Thyroid gland (tissue), 4 donors: ENCODE measurements around the gene MORF4L1. TPM values are rescaled to one million over a fixed set of nuclear protein-coding genes. Genes with fewer than 3 reads are reported as not detected.
"Not testable (repeated sequence)": the region's sequence is repeated elsewhere in the genome, so short reads cannot be mapped to it uniquely, and the experiment has no call there.

Source experiments
- DNase-seq, 2 donors: peaks; one replicate each; pipeline ENCODE4 v3.0.0-alpha.2; 2019
- H3K27ac ChIP-seq, 3 donors: fragments of 200-600 bp; sonication (generic); 1 replicate in 2 of 3; 2 replicates in 1 of 3; pipeline ENCODE4 v1.5.1; 2016 to 2019; ENCODE audit warnings: mild to moderate bottlenecking in 1 of 3, moderate library complexity in 1 of 3
- H3K27me3 ChIP-seq: fragments of 200-600 bp; sonication (generic); one replicate; pipeline ENCODE4 v1.5.1; 2019
- H3K36me3 ChIP-seq, 2 donors: fragments of 200-600 bp; sonication (generic); one replicate each; pipeline ENCODE4 v1.5.1; 2016 to 2019
- H3K4me1 ChIP-seq, 2 donors: fragments of 200-600 bp; sonication (generic); one replicate each; pipeline ENCODE4 v1.5.1; 2017 to 2019
- H3K4me3 ChIP-seq, 3 donors: fragments of 200-600 bp; sonication (generic); replicated peaks in 1 of 3; 1 replicate in 2 of 3; 2 replicates in 1 of 3; pipeline ENCODE4 v1.5.1; 2016; ENCODE audit warnings: mild to moderate bottlenecking in 1 of 3
- H3K9me3 ChIP-seq: fragments of 200-600 bp; sonication (generic); one replicate; pipeline ENCODE4 v1.5.1; 2017
- POLR2A ChIP-seq, 2 donors: fragments of 450-650 bp; IDR thresholded peaks; one replicate each; pipeline ENCODE4 v1.6.1; 2017; ENCODE audit warnings: antibody characterized with exemption in 2 of 2, mild to moderate bottlenecking in 2 of 2, moderate library complexity in 1 of 2
- WGBS, 2 donors: methylation state at CpG; one replicate each; pipeline ENCODE4 v1.1.5; 2017; 5-methylcytosine and 5-hydroxymethylcytosine counted together
- intact Hi-C: fragments of 100-400 bp; cut with DNase I; formaldehyde crosslinking; loops from one replicate; pipeline ENCODE4 v1.15.1; 2023
- total RNA-seq, 4 donors: library from RNA; depleted of rRNA; stranded (reverse); fragments of >200 nt; gene quantifications; one replicate each; pipeline ENCODE4 v1.2.3, GENCODE V29; 2016
- TF ChIP-seq, protein P1 (sequence below), 6 experiments: fragments of 200-600 bp in 3 of 6; fragments of 450-650 bp in 3 of 6; sonication (generic) in 3 of 6; IDR thresholded peaks; one replicate each; pipeline ENCODE4 v1.5.1; 2016 to 2019; ENCODE audit warnings: antibody characterized with exemption in 6 of 6, mild to moderate bottlenecking in 2 of 6, inconsistent platforms in 1 of 6, moderate library complexity in 1 of 6

MORF4L1 gene
- total RNA-seq, 4 donors from 2014 or later, result 264 to 326 (median 298) TPM

GRCh38 chr15:78923015-78923414 lies 50.3 kb downstream of the MORF4L1 start:
- Histone ChIP-seq H3K9me3 (no peaks in the 10 kb centered on the region), H3K4me1 (no peaks in the 10 kb centered on the region), H3K36me3 (peaks cover 11 to 18% of the 10 kb centered on the region in 2 donors), H3K27ac (no peak overlapping the region), H3K27me3 (no peaks in the 10 kb centered on the region), H3K4me3 (no peak overlapping the region)
- no peak for DNase-seq
- intact Hi-C loops, result no loop called here
- WGBS, 2 donors, result 83 to 86% methylated on average over 7 of the region's 7 CpGs
- TF ChIP-seq, protein P1, sequence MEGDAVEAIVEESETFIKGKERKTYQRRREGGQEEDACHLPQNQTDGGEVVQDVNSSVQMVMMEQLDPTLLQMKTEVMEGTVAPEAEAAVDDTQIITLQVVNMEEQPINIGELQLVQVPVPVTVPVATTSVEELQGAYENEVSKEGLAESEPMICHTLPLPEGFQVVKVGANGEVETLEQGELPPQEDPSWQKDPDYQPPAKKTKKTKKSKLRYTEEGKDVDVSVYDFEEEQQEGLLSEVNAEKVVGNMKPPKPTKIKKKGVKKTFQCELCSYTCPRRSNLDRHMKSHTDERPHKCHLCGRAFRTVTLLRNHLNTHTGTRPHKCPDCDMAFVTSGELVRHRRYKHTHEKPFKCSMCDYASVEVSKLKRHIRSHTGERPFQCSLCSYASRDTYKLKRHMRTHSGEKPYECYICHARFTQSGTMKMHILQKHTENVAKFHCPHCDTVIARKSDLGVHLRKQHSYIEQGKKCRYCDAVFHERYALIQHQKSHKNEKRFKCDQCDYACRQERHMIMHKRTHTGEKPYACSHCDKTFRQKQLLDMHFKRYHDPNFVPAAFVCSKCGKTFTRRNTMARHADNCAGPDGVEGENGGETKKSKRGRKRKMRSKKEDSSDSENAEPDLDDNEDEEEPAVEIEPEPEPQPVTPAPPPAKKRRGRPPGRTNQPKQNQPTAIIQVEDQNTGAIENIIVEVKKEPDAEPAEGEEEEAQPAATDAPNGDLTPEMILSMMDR (IDR thresholded peaks at IDR 0.05), result no peak
- TF ChIP-seq POLR2A (IDR thresholded peaks at IDR 0.05), result no peak

GRCh38 chr15:78923480-78924360 lies 51.0 kb downstream of the MORF4L1 start:
- DNase-seq, result no peak

DNA sequence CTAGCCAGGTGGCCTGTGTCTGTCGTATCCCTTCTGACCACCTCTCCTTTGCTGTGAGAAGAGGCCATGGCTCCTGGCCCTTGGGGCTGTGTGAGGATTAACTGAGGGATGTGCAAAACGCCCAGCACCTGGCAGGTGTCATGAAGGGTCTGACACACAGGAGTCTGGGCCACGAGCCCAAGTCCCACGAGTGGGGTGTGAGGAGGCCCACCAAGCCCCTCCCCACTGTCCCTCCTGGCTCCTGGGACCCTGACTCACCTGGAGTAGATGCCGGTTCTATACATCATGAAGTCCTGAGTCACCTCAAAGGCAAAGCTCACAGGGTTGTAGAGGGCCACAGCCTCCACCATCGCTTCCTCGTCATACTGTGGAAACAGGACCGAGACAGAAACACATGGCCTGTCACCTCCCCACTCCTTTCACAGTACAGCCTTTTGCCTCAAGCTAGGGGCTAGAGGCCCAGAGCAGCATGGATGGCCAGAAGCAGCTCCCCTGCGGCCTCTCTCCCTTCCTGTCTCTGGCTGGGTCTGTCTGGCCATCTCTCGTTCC lies 52.5 kb downstream of the MORF4L1 start:
- no peak overlapping the region for H3K27ac ChIP-seq
- TF ChIP-seq POLR2A (IDR thresholded peaks at IDR 0.05), result no peak

More at GRCh38 chr15:78923480-78924360, 51.0 kb downstream of the MORF4L1 start:
- intact Hi-C loops, result no loop called here
- Histone ChIP-seq H3K9me3 (no peaks in the 10 kb centered on the region), H3K27me3 (no peaks in the 10 kb centered on the region), H3K36me3 (peaks cover 11 to 18% of the 10 kb centered on the region in 2 donors), H3K4me1 (no peaks in the 10 kb centered on the region), H3K4me3 (no peak overlapping the region), H3K27ac (no peak overlapping the region)
- 94% methylated on average over 18 of the region's 18 CpGs for WGBS, 2 donors
- no peak for TF ChIP-seq POLR2A (IDR thresholded peaks at IDR 0.05)
- TF ChIP-seq, protein P1 (IDR thresholded peaks at IDR 0.05), result no peak

DNA sequence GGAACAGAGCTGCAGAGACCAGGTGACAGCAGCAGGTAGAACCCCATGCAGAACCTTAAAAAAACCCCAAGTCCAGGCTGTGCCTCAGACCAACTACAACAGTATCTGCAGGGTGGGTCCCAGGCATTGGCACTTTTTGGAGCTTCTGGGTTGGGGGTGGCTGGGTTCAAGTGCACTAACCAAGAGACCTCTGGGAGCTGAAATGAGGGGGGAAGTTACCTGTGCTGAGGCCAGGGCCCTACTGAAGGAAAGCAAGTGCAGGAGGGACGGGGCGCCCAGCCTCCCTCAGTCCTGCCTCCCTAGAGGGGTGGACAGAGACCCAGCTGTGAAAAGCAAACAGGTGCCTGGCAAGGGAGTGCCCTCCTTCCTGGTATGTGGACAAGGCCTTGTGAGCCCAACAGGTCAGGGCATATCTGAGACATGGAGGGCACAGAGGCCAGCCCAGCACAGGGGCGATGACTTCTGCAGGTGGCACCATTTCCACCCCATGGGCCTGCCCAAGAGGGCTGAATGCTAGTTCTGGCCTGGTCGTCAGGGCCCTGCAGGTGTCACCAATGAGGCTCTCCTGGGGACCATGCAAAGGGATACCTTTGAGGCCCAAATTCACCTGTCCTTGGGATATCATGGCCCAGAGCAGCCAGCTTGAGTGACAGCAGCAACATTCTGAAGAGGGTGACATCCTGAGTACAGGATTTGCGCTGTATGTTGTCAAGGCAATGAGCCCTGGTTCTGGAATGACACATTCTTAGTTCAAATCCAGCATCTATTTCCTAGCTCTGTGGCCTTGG lies 53.5 kb downstream of the MORF4L1 start:
- TF ChIP-seq, protein P1 (IDR thresholded peaks at IDR 0.05), result no peak
- no peak for TF ChIP-seq POLR2A (IDR thresholded peaks at IDR 0.05)
- Histone ChIP-seq H3K9me3 (no peaks in the 10 kb centered on the region), H3K27ac (no peak overlapping the region), H3K4me3 (no peak overlapping the region), H3K36me3 (peaks cover 9 to 16% of the 10 kb centered on the region in 2 donors), H3K27me3 (no peaks in the 10 kb centered on the region), H3K4me1 (no peaks in the 10 kb centered on the region)
- 81 to 93% methylated on average over 3 to 5 of the region's 5 CpGs for WGBS, 2 donors
- intact Hi-C loops, result no loop called here
- no peak for DNase-seq

More for the DNA sequence above, 52.5 kb downstream of the MORF4L1 start:
- Histone ChIP-seq H3K9me3 (no peaks in the 10 kb centered on the region), H3K27me3 (no peaks in the 10 kb centered on the region), H3K36me3 (peaks cover 11 to 18% of the 10 kb centered on the region in 2 donors), H3K4me1 (no peaks in the 10 kb centered on the region), H3K4me3 (no peak overlapping the region)
- intact Hi-C loops, result no loop called here
- no peak for DNase-seq
- 89 to 94% methylated on average over 6 to 9 of the region's 10 CpGs for WGBS, 2 donors

GRCh38 chr15:78927077-78927790 lies 54.5 kb downstream of the MORF4L1 start:
- no peaks in the 10 kb centered on the region for H3K4me1 ChIP-seq
- no peaks in the 10 kb centered on the region for H3K9me3 ChIP-seq
- no peaks in the 10 kb centered on the region for H3K27me3 ChIP-seq
- intact Hi-C loops, result no loop called here
- TF ChIP-seq, protein P1 (IDR thresholded peaks at IDR 0.05), result no peak
- no peak for TF ChIP-seq POLR2A (IDR thresholded peaks at IDR 0.05)
- H3K4me3 ChIP-seq, result no peak overlapping the region
- H3K27ac ChIP-seq, result no peak overlapping the region
- H3K36me3 ChIP-seq, result peaks cover 0 to 5% of the 10 kb centered on the region in 2 donors
- 85 to 90% methylated on average over 15 to 17 of the region's 17 CpGs for WGBS, 2 donors
- DNase-seq, result no peak

- H3K4me3 ChIP-seq, DNase-seq, H3K27me3 ChIP-seq, H3K4me1 ChIP-seq, intact Hi-C loops, H3K36me3 ChIP-seq, H3K9me3 ChIP-seq, H3K27ac ChIP-seq: not testable (repeated sequence)
- WGBS, 2 donors, result 87 to 94% methylated on average over 14 of the region's 14 CpGs
Observed at GRCh38 chr15:78928176-78928575, 55.5 kb downstream of the MORF4L1 start.
